ENCODE data around the gene MAGI1. TPM values are rescaled to one million over a fixed set of nuclear protein-coding genes. Genes with fewer than 3 reads are reported as not detected.

MAGI1 gene
- total RNA-seq, 1 donor from 2014 or later: 10.8 TPM

DNA sequence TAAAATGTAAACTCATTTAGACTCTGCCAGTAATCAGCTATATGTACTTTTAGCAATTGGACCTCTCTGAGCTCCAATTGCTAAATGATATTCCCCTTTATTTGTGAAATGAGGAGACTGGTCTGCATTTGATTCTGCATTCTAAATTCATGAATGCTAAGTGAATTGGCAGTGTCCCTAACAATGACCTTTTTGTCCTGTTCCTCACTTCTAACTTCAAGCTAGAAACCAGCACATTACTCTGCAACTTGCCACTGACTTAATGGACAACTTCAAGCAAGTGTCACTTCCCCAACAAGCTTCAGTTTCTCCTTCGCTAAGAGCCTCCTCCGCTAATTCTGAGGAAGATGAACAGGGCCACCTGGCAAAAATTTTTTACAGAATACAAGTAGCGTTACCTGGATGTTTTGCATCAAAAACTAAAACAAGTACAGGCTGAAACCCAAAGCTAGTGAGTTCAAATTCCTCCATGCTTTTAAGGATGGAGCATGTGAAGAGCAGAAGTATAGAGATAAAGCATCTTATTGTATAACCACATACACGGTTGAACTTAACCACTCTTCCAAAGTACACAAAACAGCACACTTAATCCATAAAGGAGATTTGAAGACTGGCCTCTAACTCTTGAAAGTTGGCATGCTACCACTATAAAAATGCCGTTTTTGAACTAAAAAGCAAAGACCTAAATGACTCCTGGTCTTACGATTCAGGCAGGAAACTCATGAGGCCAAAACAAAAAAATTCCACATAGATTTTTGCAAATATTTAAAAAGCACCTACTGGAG, 207.6 kb downstream of the MAGI1 start:
- Mint-ChIP-seq H3K9me3 (no peaks in the 10 kb centered on the region), H3K27me3 (ENCODE audit: low read depth) (no peaks in the 10 kb centered on the region), H3K36me3 (ENCODE audit: low read depth) (no peaks in the 10 kb centered on the region), H3K4me1 (ENCODE audit: low read depth) (no peaks in the 10 kb centered on the region), H3K4me3 (ENCODE audit: low read depth) (no peak overlapping the region), H3K27ac (no peak overlapping the region)
- DNase-seq (ENCODE audit: low spot score): no peak
- intact Hi-C loops (cut with micrococcal nuclease): no loop called here

DNA sequence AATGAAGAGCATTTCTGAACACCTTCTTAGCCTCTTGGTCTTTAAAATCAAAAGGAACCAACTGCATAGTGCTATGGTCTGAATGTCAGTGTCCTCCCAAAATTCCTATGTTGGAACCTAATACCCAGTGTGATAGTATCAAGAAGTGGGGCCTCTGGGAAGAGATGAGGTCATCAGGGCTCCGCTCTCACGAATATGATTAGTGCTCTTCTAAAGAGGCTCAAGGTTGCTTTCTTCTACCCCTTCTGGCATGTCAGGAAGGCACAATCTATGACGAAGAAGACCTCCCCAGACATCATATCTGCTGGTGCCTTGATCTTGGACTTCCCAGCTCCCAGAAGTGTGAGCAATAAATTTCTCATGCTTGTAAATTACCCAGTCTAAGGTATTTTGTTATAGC, 209.5 kb downstream of the MAGI1 start:
- DNase-seq (ENCODE audit: low spot score): no peak
- no peak overlapping the region for H3K4me3 Mint-ChIP-seq (ENCODE audit: low read depth)
- H3K4me1 Mint-ChIP-seq (ENCODE audit: low read depth): no peaks in the 10 kb centered on the region
- no peak overlapping the region for H3K27ac Mint-ChIP-seq
- intact Hi-C loops (cut with micrococcal nuclease): no loop called here
- no peaks in the 10 kb centered on the region for H3K27me3 Mint-ChIP-seq (ENCODE audit: low read depth)
- no peaks in the 10 kb centered on the region for H3K36me3 Mint-ChIP-seq (ENCODE audit: low read depth)
- H3K9me3 Mint-ChIP-seq: no peaks in the 10 kb centered on the region

DNA sequence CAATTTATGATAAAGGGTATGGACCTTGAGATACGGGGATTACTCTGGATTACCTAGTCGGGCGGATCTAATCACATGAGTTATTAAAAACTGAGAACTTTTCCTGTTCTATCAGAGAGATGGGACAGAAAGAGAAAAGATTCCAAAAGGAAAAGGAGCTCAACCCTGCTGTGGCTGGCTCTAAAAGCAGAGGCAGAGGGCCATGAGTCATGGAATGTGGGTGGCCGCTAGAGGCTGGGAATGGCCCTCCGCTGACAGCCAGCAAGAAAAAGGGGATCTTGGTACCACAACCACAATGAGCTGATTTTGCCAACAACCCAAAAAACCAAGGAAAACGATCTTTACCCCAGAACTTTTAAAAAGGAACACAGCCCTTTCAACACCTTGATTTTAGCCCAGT, 210.0 kb downstream of the MAGI1 start:
- intact Hi-C loops (cut with micrococcal nuclease): no loop called here
- Mint-ChIP-seq H3K36me3 (ENCODE audit: low read depth) (no peaks in the 10 kb centered on the region), H3K4me3 (ENCODE audit: low read depth) (no peak overlapping the region), H3K9me3 (no peaks in the 10 kb centered on the region), H3K4me1 (ENCODE audit: low read depth) (no peaks in the 10 kb centered on the region), H3K27ac (no peak overlapping the region), H3K27me3 (ENCODE audit: low read depth) (no peaks in the 10 kb centered on the region)
- no peak for DNase-seq (ENCODE audit: low spot score)

DNA sequence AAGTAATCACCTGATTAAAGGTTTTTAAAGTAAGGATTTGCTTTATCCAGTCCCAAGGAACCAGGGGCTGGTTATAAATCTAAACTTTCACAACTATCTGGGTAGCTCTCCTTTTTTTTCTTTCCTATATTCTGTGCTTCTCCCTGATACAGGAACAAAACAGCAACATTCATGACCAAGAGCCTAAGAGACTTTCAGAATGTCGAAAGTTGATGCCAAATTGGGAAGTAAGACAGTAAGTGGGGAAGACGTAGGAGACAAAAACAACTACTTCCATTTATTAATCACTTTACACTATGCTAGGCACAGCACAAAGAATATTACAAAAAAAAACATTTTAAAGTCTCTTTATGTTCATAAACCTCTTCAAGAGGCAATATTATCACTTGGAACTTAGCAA, 211.6 kb downstream of the MAGI1 start:
- Mint-ChIP-seq H3K27me3 (ENCODE audit: low read depth) (no peaks in the 10 kb centered on the region), H3K9me3 (no peaks in the 10 kb centered on the region)
- no peak for DNase-seq (ENCODE audit: low spot score)

DNA sequence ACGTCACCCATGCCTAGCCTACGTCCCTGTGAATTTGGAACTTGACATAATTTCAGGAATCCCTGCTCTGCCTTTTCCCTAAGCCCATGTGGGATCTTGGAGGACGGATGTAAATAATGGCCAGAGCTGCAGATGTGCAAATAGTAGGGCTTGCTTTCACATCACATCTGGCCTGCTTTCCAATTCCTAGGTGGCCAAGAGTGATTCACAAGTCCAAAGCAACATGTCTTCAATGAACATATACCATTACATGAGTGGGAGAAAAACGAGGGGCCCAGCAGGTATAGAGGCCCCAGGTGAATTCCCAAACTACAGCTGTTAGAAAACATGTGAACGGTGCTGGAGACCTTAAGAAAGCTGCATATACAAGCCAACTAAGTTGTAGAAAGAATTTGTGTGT, 214.6 kb downstream of the MAGI1 start:
- no peak overlapping the region for H3K4me3 Mint-ChIP-seq (ENCODE audit: low read depth)

More for the DNA sequence above, 211.6 kb downstream of the MAGI1 start:
- H3K27ac Mint-ChIP-seq: no peak overlapping the region
- no peak overlapping the region for H3K4me3 Mint-ChIP-seq (ENCODE audit: low read depth)
- intact Hi-C loops (cut with micrococcal nuclease): no loop called here
- H3K36me3 Mint-ChIP-seq (ENCODE audit: low read depth): no peaks in the 10 kb centered on the region
- no peaks in the 10 kb centered on the region for H3K4me1 Mint-ChIP-seq (ENCODE audit: low read depth)

DNA sequence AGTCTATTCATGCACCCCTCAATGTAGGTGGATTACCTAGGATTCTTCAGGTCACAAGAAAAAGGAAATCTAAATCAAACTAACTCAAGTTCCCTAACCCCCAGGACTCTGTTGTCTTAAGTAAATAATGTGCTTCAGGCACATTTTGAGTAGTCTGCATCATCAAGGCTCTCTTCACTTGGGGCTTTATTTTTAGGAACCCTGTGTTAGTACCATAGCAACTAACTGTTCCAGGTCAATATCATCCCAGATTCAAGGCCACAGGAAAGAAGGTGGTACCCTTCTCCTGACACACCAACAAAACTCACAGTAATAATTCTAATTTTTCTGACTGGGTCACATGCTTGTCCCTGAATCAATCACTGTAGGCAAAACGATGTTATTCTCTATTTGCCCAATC, 218.1 kb downstream of the MAGI1 start:
- H3K27ac Mint-ChIP-seq: no peak overlapping the region
- no peaks in the 10 kb centered on the region for H3K4me1 Mint-ChIP-seq (ENCODE audit: low read depth)
- no peaks in the 10 kb centered on the region for H3K36me3 Mint-ChIP-seq (ENCODE audit: low read depth)
- no peak for DNase-seq (ENCODE audit: low spot score)
- intact Hi-C loops (cut with micrococcal nuclease): no loop called here
- H3K27me3 Mint-ChIP-seq (ENCODE audit: low read depth): no peaks in the 10 kb centered on the region
- H3K4me3 Mint-ChIP-seq (ENCODE audit: low read depth): no peak overlapping the region
- no peaks in the 10 kb centered on the region for H3K9me3 Mint-ChIP-seq

More for the DNA sequence above, 214.6 kb downstream of the MAGI1 start:
- Mint-ChIP-seq H3K27me3 (ENCODE audit: low read depth) (no peaks in the 10 kb centered on the region), H3K27ac (no peak overlapping the region), H3K4me1 (ENCODE audit: low read depth) (no peaks in the 10 kb centered on the region), H3K9me3 (no peaks in the 10 kb centered on the region), H3K36me3 (ENCODE audit: low read depth) (no peaks in the 10 kb centered on the region)
- intact Hi-C loops (cut with micrococcal nuclease): no loop called here
- no peak for DNase-seq (ENCODE audit: low spot score)

DNA sequence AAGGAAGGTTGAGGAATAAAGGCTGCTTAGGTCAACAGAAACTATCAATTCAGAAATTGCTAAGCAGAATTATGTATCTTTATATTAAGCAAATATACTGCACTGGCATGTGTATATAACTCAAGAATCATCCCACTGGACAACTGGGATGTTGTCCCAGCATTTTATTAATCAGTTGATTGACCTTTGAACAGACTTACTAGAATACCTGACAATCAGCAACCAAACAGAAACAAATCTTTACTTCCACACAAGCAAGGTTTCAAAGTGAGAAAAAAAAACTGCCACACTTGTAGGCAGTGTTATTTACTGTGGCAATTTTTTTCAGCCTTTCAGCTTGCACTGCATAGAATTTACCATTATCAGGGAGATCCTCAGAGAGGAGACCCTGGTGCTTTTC, 218.8 kb downstream of the MAGI1 start:
- Mint-ChIP-seq H3K36me3 (ENCODE audit: low read depth) (no peaks in the 10 kb centered on the region), H3K27ac (no peak overlapping the region), H3K9me3 (no peaks in the 10 kb centered on the region), H3K4me1 (ENCODE audit: low read depth) (no peaks in the 10 kb centered on the region), H3K27me3 (ENCODE audit: low read depth) (no peaks in the 10 kb centered on the region), H3K4me3 (ENCODE audit: low read depth) (no peak overlapping the region)
- intact Hi-C loops (cut with micrococcal nuclease): no loop called here
- DNase-seq (ENCODE audit: low spot score): no peak

DNA sequence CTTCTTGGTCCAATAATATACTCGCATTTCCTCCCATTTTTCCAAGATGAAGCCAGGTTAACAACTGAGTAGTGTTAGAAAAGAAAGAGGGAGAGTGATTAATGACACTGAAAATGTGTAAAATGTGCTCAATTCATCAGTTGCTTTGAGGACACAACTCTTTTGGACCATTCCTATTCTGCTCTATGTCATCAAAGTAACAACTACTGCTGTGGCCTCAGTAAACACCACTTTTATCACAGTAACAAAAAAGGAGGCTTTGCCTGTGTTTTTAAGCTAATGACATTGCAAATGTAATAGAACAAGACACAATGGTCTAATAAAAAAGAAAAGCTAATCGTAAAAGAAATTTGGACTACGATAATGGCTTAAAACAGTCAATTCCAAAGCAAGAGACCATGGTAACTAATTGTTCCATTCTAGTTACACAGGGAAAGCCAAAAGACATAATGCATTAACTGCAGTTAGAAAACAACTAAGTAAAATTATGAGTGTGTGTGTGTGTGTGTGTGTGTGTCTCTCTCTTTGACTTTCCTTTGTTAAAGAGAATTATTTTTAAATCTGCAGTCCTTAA, 221.1 kb downstream of the MAGI1 start:
- intact Hi-C loops (cut with micrococcal nuclease): no loop called here
- H3K27me3 Mint-ChIP-seq (ENCODE audit: low read depth): no peaks in the 10 kb centered on the region
- H3K4me1 Mint-ChIP-seq (ENCODE audit: low read depth): no peaks in the 10 kb centered on the region

DNA sequence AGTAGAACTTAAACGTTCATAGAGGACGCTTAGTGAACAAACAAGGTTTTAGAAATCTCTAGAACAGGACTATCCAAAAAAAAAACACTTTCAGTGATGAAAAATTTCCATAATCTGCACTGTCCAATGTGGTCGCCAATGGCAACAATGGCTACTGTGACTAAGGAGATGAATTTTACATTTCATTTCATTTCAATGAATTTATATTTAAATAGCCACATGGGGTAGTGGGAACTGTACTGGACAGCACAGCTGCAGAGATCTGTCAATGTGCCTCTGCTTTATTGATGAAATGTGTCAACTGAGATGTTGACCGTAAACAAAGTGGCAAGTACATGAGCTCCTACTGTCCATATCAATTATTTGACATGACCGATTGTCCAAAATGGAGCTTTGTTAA, 222.5 kb downstream of the MAGI1 start:
- no peaks in the 10 kb centered on the region for H3K27me3 Mint-ChIP-seq (ENCODE audit: low read depth)
- no peak for DNase-seq (ENCODE audit: low spot score)
- intact Hi-C loops (cut with micrococcal nuclease): no loop called here
- H3K4me3 Mint-ChIP-seq (ENCODE audit: low read depth): no peak overlapping the region
- H3K9me3 Mint-ChIP-seq: no peaks in the 10 kb centered on the region
- H3K36me3 Mint-ChIP-seq (ENCODE audit: low read depth): no peaks in the 10 kb centered on the region
- no peak overlapping the region for H3K27ac Mint-ChIP-seq
- no peaks in the 10 kb centered on the region for H3K4me1 Mint-ChIP-seq (ENCODE audit: low read depth)

More for the DNA sequence above, 221.1 kb downstream of the MAGI1 start:
- Mint-ChIP-seq H3K4me3 (ENCODE audit: low read depth) (no peak overlapping the region), H3K27ac (no peak overlapping the region), H3K9me3 (no peaks in the 10 kb centered on the region), H3K36me3 (ENCODE audit: low read depth) (no peaks in the 10 kb centered on the region)
- DNase-seq (ENCODE audit: low spot score): no peak

DNA sequence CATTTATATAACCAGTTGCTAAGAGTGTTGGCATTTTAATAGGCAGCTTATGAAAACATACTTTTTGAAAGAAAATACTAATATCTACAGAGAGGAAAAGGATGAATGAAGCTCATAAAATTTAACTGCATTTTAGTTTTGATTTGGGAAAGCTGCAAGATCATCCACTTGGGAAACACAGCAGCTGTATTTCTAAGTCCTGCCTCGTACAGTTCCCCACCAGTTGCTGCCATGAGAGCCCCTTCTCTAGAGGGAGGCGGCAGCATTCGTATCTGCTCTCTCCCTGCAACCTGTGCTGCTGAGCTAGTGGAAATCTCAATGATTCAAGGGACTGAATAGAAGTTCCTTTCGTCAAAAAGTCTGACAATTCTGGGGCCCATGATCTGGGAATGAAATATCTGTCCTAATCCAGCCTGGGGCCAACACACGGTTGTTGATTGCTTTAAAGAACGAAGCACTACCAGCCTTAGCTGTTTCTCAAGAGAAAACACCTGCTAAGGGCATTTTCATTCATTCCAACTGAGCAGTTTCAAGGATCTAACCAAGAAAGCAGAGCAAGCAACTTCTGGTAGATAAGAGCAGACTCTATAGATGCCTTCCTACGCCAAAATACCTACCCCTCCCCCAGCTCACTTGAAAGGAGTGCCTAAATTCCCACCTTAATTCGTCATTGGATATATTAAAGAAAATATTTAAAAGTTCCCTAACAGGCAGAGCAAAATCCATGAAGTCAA, 223.7 kb downstream of the MAGI1 start:
- Mint-ChIP-seq H3K27me3 (ENCODE audit: low read depth) (no peaks in the 10 kb centered on the region), H3K27ac (no peak overlapping the region), H3K4me1 (ENCODE audit: low read depth) (no peaks in the 10 kb centered on the region), H3K9me3 (no peaks in the 10 kb centered on the region), H3K4me3 (ENCODE audit: low read depth) (no peak overlapping the region), H3K36me3 (ENCODE audit: low read depth) (no peaks in the 10 kb centered on the region)
- DNase-seq (ENCODE audit: low spot score): no peak
- intact Hi-C loops (cut with micrococcal nuclease): no loop called here

DNA sequence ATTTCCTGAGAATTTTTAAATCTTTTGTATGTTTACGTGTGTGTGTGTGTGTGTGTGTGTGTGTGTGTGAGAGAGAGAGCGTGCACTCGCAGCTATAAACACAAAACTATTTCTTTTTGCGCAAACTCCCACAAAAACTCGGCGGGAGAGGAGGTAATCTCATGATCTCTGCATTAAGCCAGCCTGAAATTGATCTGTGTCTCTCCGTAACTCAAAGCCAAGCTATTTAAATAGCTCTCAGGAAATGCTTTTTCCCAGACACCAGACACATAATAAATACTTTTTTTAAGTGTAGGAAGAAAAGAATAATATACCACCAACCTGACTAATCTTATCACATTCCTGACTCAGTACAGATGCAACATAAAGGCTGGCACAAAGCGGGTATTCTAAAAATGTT, 226.8 kb downstream of the MAGI1 start:
- Mint-ChIP-seq H3K4me3 (ENCODE audit: low read depth) (no peak overlapping the region), H3K27me3 (ENCODE audit: low read depth) (no peaks in the 10 kb centered on the region), H3K36me3 (ENCODE audit: low read depth) (no peaks in the 10 kb centered on the region), H3K4me1 (ENCODE audit: low read depth) (no peaks in the 10 kb centered on the region), H3K9me3 (no peaks in the 10 kb centered on the region), H3K27ac (no peak overlapping the region)
- DNase-seq (ENCODE audit: low spot score): no peak
- intact Hi-C loops (cut with micrococcal nuclease): no loop called here

DNA sequence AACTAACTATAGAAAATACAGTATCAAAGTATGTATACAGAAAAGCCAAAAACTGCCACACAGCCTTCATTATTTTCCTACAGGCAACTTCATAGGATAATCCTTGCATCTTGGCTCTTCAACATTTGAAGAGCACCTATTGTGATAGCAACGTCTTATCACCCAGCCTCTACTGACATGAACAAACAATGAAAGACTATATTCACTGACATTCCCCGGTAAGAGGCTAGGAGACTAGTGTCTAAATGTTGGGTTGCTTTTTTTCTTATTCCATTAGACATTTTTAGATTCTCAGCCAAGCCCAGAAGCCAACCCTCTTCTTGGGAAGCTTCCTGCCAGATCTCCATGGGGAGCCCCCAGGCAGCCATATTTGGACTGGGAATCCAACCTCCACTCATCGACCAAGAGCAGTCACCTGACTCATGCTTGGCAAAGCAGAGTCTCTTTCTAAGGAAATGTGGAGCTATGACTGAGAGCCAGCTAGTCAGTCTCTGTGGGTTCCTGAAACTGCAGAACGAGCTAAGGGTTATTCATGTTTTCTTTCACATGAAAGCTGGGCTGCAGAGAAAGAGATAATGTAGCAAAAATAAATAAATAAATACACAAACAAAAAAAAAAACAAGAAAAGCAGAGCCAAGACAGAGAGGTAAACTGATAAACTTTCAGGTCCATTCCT, 227.5 kb downstream of the MAGI1 start:
- no peaks in the 10 kb centered on the region for H3K36me3 Mint-ChIP-seq (ENCODE audit: low read depth)
- H3K4me1 Mint-ChIP-seq (ENCODE audit: low read depth): no peaks in the 10 kb centered on the region
- intact Hi-C loops (cut with micrococcal nuclease): no loop called here
- no peak overlapping the region for H3K27ac Mint-ChIP-seq
- H3K9me3 Mint-ChIP-seq: no peaks in the 10 kb centered on the region
- H3K4me3 Mint-ChIP-seq (ENCODE audit: low read depth): no peak overlapping the region
- DNase-seq (ENCODE audit: low spot score): no peak
- H3K27me3 Mint-ChIP-seq (ENCODE audit: low read depth): no peaks in the 10 kb centered on the region

DNA sequence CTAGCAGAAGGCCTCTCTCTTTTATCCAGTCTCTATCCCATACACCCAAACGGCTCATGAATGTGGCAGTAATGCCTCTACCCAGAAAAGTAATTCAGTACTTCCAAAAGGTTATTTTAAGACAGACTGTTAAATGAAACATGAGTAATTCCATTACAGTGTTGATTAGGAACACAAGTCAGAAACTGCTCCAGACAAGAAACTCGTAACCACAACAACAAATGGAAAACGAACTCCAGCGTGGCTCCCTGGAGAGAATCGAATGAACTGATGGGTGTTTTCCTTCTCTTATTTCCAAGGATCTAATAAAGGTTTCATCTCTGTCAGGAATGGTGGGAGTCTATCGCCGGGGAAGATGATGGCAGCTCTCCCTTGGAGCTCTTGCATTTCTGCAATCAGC, 228.4 kb downstream of the MAGI1 start:
- H3K36me3 Mint-ChIP-seq (ENCODE audit: low read depth): no peaks in the 10 kb centered on the region
- no peak overlapping the region for H3K27ac Mint-ChIP-seq
- H3K27me3 Mint-ChIP-seq (ENCODE audit: low read depth): no peaks in the 10 kb centered on the region
- no peaks in the 10 kb centered on the region for H3K4me1 Mint-ChIP-seq (ENCODE audit: low read depth)
- no peak for DNase-seq (ENCODE audit: low spot score)
- H3K9me3 Mint-ChIP-seq: no peaks in the 10 kb centered on the region
- intact Hi-C loops (cut with micrococcal nuclease): no loop called here
- no peak overlapping the region for H3K4me3 Mint-ChIP-seq (ENCODE audit: low read depth)
